GM21737 (cell line): ENCODE data around the gene LIN28B.
"Not testable (repeated sequence)": the region's sequence is repeated elsewhere in the genome, so short reads cannot be mapped to it uniquely, and the experiment has no call there.

Experiments
- ATAC-seq: cut with Tn5 transposase; IDR thresholded peaks from one replicate; pipeline ENCODE4 v1.9.1; 2021; ENCODE audit warnings: mild to moderate bottlenecking, moderate library complexity; ENCODE audit not compliant: unreplicated experiment

The LIN28B gene

GRCh38 chr6:105005451-105005850 is 48.5 kb downstream of the LIN28B start:
- ATAC-seq = no peak

GRCh38 chr6:105013459-105013858 is 56.6 kb downstream of the LIN28B start:
- ATAC-seq = not testable (repeated sequence)

- no peak for ATAC-seq
Measured at GRCh38 chr6:105014448-105014847, 57.5 kb downstream of the LIN28B start.

- no peak for ATAC-seq
Measured at GRCh38 chr6:105014954-105015353, 58.0 kb downstream of the LIN28B start.

GRCh38 chr6:105015482-105015881 is 58.6 kb downstream of the LIN28B start:
- ATAC-seq = no peak

- no peak for ATAC-seq
Measured at GRCh38 chr6:105019285-105019684, 62.4 kb downstream of the LIN28B start.

GRCh38 chr6:105021399-105021798 is 64.5 kb downstream of the LIN28B start:
- ATAC-seq = no peak

- ATAC-seq = no peak
Measured at GRCh38 chr6:105022416-105022815, 65.5 kb downstream of the LIN28B start.

GRCh38 chr6:105024803-105025202 is 67.9 kb downstream of the LIN28B start:
- no peak for ATAC-seq

GRCh38 chr6:105028898-105029297 is 72.0 kb downstream of the LIN28B start:
- no peak for ATAC-seq

- no peak for ATAC-seq
Measured at GRCh38 chr6:105029581-105029980, 72.7 kb downstream of the LIN28B start.

GRCh38 chr6:105034470-105034869 is 77.6 kb downstream of the LIN28B start:
- ATAC-seq = no peak

GRCh38 chr6:105035299-105035698 is 78.4 kb downstream of the LIN28B start:
- no peak for ATAC-seq

GRCh38 chr6:105036351-105036750 is 79.4 kb downstream of the LIN28B start:
- ATAC-seq = no peak

- ATAC-seq = no peak
Measured at GRCh38 chr6:105038259-105038658, 81.4 kb downstream of the LIN28B start.

GRCh38 chr6:105041880-105042279 is 85.0 kb downstream of the LIN28B start:
- ATAC-seq = no peak

- no peak for ATAC-seq
Measured at GRCh38 chr6:105042648-105043047, 85.7 kb downstream of the LIN28B start.

GRCh38 chr6:105043979-105044378 is 87.1 kb downstream of the LIN28B start:
- no peak for ATAC-seq

GRCh38 chr6:105045526-105045925 is 88.6 kb downstream of the LIN28B start:
- no peak for ATAC-seq

- no peak for ATAC-seq
Measured at GRCh38 chr6:105051941-105052471, 95.1 kb downstream of the LIN28B start.

GRCh38 chr6:105056646-105057045 is 99.7 kb downstream of the LIN28B start:
- no peak for ATAC-seq

GRCh38 chr6:105057160-105057559 is 100.3 kb downstream of the LIN28B start:
- ATAC-seq = no peak

GRCh38 chr6:105058316-105058715 is 101.4 kb downstream of the LIN28B start:
- ATAC-seq = no peak
